HL-60/S4 treated with phorbol 12-myristate 13-acetate at 8.2 ng/mL for 4 days and 3 days (cell line): ENCODE measurements around the gene SPATA24.
"Not testable (repeated sequence)": the region's sequence is repeated elsewhere in the genome, so short reads cannot be mapped to it uniquely, and the experiment has no call there.

ENCODE experiments used
- in situ Hi-C: fragments of 300-500 bp; cut with MboI; formaldehyde crosslinking; loops from 2 replicates; pipeline ENCODE4 v1.15.0; 2022; ENCODE audit warnings: low sequenced_read_pairs

SPATA24 gene

GRCh38 chr5:139355900-139356299 is 48.0 kb downstream of the SPATA24 start:
- in situ Hi-C loops = not testable (repeated sequence)

GRCh38 chr5:139354186-139354585 is 49.7 kb downstream of the SPATA24 start:
- in situ Hi-C loops = no loop called here

- in situ Hi-C loops = not testable (repeated sequence)
Observed at GRCh38 chr5:139347863-139348262, 56.0 kb downstream of the SPATA24 start.
